Keratinocyte (primary cell): ENCODE results near the gene CYTIP.

Experiments used
- EZH2 ChIP-seq: IDR thresholded peaks from one replicate; pipeline ENCODE4 v1.6.1; 2012; ENCODE audit warnings: inconsistent platforms, mild to moderate bottlenecking, low read length, moderate library complexity
- TF ChIP-seq, protein P1 (sequence below), 3 experiments: IDR thresholded peaks in 1 of 3; conservative IDR thresholded peaks in 1 of 3; optimal IDR thresholded peaks in 1 of 3; 2 replicates in 2 of 3; 3 replicates in 1 of 3; pipeline versions ENCODE3 to v1.5.1; 2011; ENCODE audit warnings: low read length in 3 of 3, mild to moderate bottlenecking in 3 of 3, moderate library complexity in 2 of 3, control low read depth in 1 of 3, inconsistent platforms in 1 of 3; ENCODE audit not compliant: insufficient read depth in 2 of 3; ENCODE audit errors: extremely low read depth in 1 of 3

DNA sequence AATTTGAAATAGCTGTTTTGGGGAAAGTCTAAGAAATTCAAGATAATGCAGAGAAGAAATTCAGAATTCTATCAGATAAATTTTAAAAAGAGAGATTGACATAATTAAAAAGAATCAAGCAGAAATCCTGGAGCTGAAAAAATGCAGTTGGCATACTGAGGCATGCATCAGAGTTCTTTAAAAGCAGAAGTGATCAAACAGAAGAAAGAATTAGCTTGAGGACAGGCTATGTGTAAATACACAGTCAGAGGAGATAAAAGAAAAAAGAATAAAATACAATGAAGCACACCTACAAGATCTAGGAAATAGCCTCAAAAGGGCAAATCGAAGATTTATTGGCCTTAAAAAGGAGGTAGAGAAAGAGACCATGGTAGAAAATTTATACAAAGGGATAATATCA lies 57.1 kb downstream of the CYTIP start:
- TF ChIP-seq, protein P1, sequence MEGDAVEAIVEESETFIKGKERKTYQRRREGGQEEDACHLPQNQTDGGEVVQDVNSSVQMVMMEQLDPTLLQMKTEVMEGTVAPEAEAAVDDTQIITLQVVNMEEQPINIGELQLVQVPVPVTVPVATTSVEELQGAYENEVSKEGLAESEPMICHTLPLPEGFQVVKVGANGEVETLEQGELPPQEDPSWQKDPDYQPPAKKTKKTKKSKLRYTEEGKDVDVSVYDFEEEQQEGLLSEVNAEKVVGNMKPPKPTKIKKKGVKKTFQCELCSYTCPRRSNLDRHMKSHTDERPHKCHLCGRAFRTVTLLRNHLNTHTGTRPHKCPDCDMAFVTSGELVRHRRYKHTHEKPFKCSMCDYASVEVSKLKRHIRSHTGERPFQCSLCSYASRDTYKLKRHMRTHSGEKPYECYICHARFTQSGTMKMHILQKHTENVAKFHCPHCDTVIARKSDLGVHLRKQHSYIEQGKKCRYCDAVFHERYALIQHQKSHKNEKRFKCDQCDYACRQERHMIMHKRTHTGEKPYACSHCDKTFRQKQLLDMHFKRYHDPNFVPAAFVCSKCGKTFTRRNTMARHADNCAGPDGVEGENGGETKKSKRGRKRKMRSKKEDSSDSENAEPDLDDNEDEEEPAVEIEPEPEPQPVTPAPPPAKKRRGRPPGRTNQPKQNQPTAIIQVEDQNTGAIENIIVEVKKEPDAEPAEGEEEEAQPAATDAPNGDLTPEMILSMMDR (optimal IDR thresholded peaks at IDR 0.05 in 1 of 3, IDR thresholded peaks at IDR 0.05 in 1 of 3, conservative IDR thresholded peaks at IDR 0.05 in 1 of 3; ENCODE audit: extremely low read depth in 1 of 3, insufficient read depth in 2 of 3, low read length in 3 of 3): no peak
- TF ChIP-seq EZH2: no peak
